ENCODE data around the gene OR1E2.
"Not testable (repeated sequence)": the region's sequence is repeated elsewhere in the genome, so short reads cannot be mapped to it uniquely, and the experiment has no call there.

Gene OR1E2, protein sequence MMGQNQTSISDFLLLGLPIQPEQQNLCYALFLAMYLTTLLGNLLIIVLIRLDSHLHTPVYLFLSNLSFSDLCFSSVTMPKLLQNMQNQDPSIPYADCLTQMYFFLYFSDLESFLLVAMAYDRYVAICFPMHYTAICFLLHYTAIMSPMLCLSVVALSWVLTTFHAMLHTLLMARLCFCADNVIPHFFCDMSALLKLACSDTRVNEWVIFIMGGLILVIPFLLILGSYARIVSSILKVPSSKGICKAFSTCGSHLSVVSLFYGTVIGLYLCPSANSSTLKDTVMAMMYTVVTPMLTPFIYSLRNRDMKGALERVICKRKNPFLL

DNA sequence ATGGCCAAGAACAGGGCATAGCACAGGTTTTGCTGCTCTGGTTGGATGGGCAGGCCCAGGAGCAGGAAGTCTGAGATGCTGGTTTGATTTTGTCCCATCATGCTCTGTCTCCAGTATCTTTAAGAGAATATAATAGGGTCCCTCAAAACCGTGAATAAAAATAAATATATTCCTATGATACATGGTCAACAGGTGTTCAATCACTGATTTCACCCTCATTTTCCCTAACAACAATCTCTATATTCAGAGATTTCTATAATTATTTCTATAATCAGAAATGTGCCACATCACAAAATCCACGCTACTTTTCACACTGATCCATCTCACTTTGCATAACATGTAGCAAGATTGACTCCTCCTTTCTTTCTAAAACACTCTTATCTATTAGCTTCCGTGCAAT is at the start of gene OR1E2:
Gene OR1E2, minus strand, starts transcription at position 101 of the 400 bp plus-strand sequence. Its CDS starts 0 bp downstream, at position 101.
- no peak for DNase-seq (ENCODE audit: low read depth in 2 of 2)

DNA sequence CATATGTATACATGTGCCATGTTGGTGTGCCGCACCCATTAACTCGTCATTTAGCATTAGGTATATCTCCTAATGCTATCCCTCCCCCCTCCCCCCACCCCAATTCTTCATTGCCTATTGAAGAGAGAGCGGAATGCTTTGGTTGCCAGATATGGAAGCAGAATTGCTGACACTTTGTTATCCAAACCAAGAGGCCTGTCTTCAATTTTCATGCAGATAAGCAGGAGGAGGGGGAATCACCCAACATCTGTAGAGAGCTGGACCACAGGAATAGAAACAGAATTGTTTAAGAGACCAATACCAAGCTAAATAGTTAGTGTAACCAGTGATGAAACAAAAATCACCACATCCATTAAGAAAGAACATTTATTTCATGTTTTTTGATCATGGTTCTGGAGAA is 49.2 kb upstream of the OR1E2 start:
- no peak for DNase-seq (ENCODE audit: low read depth in 2 of 2)

DNA sequence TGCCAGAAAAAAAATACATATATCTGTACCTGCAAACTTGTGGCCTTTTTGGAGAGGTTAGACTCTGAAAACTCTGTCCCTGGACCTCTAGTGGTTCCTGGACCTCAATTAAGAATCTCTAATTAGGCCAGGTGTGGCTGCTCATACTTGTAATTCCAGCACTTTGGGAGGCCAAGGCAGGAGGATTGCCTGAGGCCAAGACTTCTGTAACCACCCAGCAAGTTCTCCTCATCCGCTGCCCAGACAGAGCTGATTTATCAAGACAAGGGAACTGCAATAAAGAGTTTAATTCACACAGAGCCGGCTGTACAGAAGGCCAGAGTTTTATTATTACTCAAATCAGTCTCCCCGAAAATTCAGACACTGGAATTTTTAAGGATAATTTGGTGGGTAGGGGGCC is 46.3 kb upstream of the OR1E2 start:
- no peak for DNase-seq (ENCODE audit: low read depth in 2 of 2)

DNA sequence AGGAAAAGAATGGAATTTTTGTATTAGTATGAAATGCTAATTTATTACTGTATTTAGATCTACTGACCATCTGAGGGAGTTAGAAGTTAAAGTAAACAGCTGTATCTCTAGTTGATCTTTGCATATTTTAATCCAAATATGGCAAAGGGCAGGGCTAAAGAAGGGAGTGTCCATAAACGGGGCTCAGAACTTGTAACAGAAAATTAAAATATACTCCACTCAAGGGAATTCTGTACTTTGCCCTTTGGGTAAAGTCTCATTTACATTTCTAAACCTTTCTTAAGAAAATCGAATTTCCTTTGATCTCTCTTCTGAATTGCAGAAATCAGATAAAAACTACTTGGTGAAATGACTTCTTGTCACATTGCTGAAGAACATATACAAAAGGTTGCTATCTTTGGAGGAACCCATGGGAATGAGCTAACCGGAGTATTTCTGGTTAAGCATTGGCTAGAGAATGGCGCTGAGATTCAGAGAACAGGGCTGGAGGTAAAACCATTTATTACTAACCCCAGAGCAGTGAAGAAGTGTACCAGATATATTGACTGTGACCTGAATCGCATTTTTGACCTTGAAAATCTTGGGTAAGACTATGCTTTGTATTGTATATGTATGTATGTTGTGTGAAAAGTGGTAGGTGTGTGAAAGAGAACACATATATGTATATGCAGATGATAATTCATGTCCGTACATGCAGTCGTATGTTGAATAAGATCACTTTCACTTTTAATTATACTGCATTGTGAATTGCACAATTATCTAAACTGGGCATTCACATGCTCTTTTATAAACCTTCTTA is 42.4 kb upstream of the OR1E2 start, which contains the start of gene ASPA:
Gene ASPA, plus strand, starts transcription at position 186 of the 799 bp plus-strand sequence. Its CDS starts 163 bp downstream, at position 349.
- no peak for DNase-seq (ENCODE audit: low read depth in 2 of 2)

DNA sequence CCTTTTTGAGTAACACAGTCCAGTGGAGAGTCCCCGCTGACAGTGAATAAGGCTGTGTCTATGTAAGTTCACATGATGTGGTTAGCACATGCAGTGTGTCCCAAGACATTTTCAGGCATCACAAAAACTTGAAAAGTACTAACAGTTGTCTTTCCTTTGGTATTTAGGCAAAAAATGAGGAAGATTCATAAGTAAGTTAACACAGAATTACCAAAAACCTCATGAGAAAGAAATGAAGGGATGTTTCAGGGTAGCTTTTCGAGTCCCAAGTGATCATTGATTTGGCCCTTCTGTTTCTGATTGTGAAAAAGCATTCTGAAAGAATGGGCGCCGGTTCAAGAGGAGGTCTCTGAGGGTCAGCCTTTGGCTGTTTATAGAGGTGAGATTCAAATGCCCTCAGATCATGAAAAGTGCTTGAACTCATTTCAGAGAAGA is 41.6 kb upstream of the OR1E2 start:
- no peak for DNase-seq (ENCODE audit: low read depth in 2 of 2)

DNA sequence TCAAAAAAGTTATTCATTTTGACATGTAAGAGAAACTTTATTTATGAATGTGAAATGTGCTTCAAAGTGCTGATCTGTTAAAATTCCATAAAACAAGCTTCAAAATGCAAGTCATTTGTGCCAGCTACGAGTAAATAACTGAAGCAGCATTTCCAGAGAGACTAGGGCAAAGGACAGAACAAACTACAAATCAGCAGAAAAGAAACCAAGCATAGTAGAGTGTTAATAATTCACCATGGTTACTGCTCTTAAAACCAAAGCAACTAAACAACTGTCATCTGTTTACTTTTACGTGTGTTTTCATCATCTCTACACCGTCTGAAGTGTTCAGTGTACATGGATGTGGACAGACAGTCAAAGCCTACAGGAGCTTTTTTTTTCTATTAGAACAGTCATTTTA is 40.6 kb upstream of the OR1E2 start:
- DNase-seq (ENCODE audit: low read depth in 2 of 2), result no peak

DNA sequence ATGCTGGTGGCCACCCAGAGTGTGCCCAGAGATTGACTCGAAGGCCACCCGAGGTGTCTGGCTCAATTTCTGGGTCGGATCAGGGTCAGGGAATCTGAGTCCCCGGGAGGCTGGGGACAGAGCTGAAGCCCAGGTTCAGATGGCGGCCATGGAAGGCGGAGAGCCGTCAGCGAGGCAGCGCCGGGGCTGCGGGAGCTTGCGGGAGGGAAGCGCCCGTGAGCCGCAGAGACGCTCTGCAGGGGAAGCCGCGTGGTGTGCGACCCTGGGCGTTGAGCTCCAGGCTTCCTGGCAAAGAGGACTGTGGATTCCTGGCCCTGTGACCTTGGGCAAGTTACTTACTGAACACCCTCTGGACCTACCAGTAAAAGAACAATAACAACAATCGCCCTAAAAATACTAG is 38.5 kb upstream of the OR1E2 start:
- DNase-seq (ENCODE audit: low read depth in 2 of 2), result no peak

DNA sequence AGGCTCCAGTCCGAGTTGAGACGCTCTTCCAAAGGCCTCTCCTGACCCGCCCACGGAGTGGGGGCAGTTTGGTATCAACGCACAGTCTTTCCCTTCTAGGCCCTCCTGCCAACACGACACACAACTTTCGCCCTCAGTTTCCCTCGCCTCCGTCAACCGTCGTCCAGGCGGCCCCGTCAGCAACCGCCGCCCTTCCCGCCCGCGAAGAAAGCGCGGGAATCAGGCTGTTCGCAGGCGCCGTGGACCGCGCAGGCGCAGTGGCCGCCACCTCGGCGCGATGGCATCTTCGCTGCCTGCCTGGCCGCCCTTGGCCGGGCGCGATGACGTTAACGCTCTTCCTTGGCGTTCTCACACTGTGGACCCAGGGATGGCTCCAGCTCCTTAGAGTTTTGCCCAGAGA is 38.0 kb upstream of the OR1E2 start, which contains the start of gene SPATA22:
Gene SPATA22, minus strand, starts transcription at position 221 of the 400 bp plus-strand sequence. CDS start 2,494 bp downstream, outside the sequence.
- no peak for DNase-seq (ENCODE audit: low read depth in 2 of 2)

DNA sequence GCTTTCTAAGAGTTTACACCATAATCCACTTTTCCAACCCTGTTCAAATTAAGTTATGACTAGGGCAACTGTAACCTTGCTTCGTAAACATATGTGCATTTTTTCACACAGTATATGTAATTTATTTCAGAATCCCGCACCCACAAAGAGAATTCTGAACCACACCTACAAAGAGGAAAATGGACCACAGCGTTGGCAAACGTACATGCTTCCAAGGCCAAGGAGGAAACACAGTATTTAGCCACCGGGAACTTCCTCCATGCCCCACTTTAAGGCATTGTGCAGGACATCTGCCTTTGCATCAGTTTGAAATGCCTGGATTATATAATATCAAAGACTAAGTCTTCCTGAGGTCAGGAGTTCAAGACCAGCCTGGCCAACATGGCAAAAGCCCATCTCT is 35.9 kb upstream of the OR1E2 start:
- no peak for DNase-seq (ENCODE audit: low read depth in 2 of 2)

DNA sequence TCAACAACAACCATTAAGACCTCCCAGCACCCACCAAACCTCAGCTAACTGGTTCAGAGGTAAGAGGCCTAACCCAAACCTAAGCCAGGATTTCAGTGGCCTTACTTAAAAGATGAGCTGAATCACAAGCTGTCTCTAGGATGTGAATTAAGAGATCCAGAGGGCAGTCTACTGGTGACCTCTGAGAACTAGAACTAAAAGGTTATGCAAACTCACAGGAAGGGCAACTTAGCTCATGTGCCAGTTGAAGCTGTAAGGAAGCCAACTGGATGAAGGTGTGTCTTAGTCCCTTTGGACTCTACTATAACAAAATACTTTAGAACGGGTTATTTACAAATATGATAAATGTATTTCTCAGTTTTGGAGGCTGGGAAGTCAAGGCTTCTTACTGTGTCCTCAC is 32.7 kb upstream of the OR1E2 start:
- DNase-seq (ENCODE audit: low read depth in 2 of 2), result not testable (repeated sequence)

DNA sequence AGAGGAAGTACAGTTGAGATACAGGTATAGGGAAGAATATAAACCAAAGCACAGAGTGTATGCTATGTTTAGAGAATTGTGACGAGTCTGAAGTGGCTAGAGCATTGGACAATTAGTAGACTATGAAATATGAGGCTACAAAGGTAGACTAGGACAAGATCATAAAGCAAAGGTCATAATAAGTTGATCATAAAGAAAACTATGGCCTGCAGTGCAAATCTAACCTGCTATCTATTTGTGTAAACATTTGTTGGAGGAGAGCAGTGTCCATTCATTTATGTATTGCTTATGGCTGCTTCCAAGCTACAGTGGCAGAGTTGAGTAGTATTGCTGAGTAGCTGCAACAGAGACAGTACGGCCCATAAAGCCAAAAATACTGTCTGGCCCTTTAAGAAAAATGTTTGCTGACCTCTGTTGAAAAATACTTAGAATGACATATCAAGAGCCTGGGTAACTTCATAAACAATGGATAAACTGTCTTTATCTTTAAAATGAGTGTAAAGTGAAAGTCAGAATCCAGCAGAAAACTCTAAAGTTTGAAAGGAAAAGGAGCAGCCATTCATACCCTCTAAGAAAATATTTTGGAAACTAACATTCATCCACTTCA is 14.5 kb upstream of the OR1E2 start:
- DNase-seq (ENCODE audit: low read depth in 2 of 2), result no peak

DNA sequence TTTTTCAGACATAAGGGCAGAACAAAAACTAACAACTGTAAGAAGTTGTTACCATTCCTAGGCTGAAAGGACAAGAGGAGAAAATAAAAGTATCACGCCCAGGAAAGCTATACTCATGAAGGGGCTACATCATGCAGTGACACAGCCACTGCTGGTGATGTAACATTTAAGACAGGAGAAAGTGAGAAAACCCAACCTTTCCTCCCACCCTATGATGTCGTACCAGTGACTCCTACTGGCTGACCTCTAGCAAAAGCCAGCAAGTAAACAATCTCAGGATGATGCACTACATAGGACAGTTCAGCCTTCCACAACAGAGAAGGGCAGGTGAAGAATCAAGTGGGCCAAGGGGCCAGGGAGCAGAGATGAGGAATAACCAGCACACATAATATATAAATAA is 14.0 kb upstream of the OR1E2 start:
- no peak for DNase-seq (ENCODE audit: low read depth in 2 of 2)

DNA sequence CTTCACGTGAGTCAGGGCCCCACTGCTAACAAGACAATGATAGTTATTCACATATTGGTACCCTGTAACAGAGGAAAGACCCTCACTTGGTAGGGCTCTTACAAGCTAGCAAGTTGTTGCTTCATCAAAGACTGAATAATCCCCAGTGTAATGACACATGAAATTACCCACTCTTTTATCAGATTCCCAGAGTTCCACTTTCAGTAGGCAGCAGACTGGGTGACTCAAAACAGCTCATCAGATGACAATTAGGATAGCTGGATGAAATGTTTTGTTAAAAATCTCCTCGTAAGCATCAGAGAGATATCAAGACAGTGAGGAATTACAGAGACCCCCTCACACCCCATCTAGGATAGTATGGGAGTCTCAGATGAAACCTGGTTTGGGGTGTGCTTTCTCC is 6.8 kb upstream of the OR1E2 start:
- no peak for DNase-seq (ENCODE audit: low read depth in 2 of 2)

DNA sequence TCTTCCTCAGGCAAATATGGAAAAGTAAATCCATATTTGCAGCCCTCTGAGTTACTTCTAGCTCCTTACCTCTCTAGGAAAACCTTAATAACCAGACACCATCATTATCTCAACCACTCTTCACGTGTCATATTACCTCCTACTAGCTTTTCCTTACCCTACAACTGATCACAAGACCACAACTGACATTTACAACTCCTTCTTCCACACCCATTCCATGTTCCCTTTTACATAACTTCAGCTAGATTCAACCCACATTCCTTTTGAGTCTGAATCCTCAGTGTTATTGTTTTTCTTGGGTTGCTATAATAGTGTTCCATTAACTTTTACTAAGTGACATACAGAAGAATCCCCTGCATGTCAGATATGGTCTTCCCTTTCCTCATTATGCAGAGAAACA is 4.7 kb upstream of the OR1E2 start:
- DNase-seq (ENCODE audit: low read depth in 2 of 2), result no peak

DNA sequence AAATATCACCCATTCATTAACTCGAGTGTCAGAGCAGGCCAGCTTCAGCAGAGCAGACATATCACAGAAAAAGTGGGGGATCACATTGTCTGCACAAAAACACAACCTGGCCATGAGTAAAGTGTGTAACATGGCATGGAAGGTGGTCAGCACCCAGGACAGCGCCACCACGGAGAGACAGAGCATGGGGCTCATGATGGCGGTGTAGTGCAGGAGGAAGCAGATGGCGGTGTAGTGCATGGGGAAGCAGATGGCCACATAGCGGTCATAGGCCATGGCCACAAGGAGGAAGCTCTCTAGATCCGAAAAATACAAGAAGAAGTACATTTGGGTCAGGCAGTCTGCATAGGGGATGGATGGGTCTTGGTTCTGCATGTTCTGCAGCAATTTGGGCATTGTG is 426 bp downstream of the OR1E2 start:
- DNase-seq (ENCODE audit: low read depth in 2 of 2), result not testable (repeated sequence)

DNA sequence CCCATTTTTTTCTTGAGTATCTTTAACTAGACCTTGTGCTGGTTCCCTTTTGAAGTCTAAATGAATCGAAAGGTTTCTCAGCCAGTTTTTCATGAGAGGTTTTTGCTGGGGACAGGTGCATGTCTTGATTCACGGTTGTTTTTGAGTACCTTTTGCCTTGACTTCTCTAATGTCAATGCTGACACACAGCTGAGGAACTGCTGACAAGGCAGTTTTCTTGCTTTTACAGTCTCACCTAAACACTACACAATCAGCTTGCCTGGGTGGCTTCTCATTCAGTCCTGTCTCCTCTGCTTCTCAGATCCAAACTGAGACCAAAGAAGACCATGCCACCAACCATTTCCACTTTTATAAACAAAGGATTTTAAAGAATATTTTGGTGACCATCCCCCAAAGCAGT is 15.4 kb downstream of the OR1E2 start:
- no peak for DNase-seq (ENCODE audit: low read depth in 2 of 2)

DNA sequence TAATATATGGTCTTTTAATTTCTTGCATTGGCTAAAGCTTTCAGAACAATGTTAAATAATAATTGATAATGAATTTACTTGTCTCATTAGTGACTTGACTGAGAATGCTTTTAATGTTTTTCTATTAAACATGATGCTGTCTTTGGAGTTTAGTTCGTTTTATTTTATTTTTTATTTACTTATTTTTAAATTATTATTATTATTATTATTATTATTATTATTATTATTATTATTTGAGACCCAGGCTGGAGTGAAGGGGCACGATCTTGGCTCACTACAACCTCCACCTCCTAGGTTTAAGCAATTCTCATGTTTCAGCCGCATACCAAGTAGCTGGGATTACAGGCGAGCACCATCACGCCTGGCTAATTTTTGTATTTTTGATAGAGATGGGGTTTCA is 18.0 kb downstream of the OR1E2 start:
- no peak for DNase-seq (ENCODE audit: low read depth in 2 of 2)

DNA sequence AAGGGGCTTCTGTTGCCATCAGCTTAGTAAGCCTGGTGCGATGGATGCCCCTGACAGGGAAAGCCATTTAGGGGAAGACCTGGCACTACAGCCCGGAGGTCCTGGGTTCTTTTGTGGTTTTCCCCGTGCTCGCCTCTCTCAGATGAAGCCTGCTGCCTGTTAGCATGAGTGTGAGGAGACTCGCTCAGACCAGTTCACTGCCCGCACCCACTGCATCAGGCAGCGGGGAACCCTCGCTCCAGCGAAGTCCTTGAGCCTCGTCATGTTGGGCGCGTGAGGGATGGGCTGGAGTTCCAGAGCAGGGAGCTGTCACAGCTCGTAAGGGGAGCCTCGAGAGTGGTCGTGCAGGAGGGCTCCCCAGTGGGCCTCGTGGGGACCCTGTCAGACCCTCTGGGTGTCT is 21.4 kb downstream of the OR1E2 start:
- not testable (repeated sequence) for DNase-seq (ENCODE audit: low read depth in 2 of 2)

DNA sequence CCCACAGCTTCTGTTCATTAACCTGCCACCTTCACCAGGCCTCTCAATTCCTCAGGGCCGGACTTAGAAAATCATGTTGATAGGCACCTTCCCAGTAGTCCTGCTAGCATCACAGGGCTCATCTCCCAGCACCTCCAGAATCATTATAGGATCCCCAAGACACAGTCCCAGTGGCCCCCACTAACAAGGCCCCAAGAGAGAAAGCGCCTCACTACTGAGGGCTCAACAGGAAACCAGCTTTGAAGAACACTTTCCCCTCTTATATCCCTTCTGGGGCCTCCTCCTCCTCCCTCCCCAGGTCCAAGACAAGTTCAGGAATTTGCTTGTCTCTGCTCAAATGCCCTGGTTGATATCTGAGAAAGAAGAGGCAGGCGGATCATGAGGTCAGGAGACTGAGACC is 22.6 kb downstream of the OR1E2 start, which contains the start of gene OR3A3:
Gene OR3A3, plus strand, starts transcription at position 301 of the 400 bp plus-strand sequence.
- DNase-seq (ENCODE audit: low read depth in 2 of 2), result no peak

DNA sequence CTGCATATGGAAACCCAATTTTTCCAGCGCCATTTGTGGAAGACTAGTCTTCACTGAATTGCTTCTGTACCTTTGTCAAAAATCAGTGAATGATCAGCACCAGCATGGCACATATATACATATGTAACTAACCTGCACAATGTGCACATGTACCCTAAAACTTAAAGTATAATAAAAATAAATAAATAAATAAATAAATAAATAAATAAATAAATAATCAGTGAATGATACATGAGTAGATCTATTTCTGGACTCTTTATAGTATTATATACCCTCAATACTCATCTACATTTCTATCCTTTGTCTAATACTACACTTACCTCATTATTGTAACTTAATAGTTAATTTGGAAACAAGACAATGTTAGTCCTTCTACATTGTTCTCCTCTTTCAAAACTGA is 29.8 kb downstream of the OR1E2 start:
- DNase-seq (ENCODE audit: low read depth in 2 of 2), result not testable (repeated sequence)

DNA sequence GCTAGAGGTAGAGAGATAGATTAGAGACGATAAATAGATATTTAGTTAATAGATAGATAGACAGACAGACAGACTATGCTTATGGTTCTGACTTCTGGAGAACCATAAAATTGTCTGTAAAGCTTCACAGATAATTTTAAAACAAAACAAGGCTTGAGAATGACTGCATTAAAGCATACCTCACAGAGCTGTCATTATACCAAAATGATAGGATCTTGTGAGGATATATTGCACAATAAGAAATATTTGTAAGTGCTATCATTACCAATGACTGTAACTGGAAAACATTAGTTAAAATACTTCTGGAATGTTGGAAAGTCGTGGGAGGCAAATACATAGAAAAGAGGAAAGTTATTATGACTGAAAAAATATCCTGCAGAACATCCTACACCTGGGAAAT is 31.9 kb downstream of the OR1E2 start:
- no peak for DNase-seq (ENCODE audit: low read depth in 2 of 2)

DNA sequence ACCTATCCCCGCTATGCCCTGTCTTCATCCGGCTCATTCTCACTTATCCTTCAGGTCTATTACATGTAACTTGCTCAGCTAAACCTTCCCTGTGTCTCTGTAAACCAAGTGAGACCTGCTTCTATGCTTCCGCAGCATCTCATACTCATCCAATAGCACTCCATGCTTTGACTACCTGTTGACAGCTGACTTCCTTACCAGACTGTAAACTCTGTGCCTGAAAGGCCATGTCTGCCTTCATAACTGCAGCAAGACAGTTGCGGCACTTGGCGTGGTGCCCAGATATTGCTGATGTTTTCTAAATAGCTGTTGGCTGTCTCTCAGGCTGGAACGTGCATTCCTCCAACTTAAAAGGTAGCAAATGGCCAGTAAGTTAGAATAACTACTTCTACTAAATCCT is 33.6 kb downstream of the OR1E2 start:
- no peak for DNase-seq (ENCODE audit: low read depth in 2 of 2)

Measured in stimulated activated CD8-positive, alpha-beta memory T cell treated with anti-CD3 and anti-CD28 coated beads, Interleukin-7, amount 100 ng/mL, for 1 hour (primary cell).